Activated T-helper 1 cell treated with anti-CD3 and anti-CD28 coated beads, Interleukin-2, amount 50 U/mL, for 16 hours (primary cell): Measurements from ENCODE around the gene TTC9.

Experiments used
- DNase-seq, 2 donors: peaks; one replicate each; pipeline ENCODE4 v3.0.0-alpha.2; 2020; ENCODE audit warnings: low read depth in 1 of 2, low spot score in 1 of 2

Gene TTC9

GRCh38 chr14:70641548-70642302 lies at the start of gene TTC9:
TSS of gene TTC9 (plus strand) at chr14:70641916. CDS start at chr14:70642130, 214 bp downstream.
- DNase-seq, result peak in 1 of 2 donors; percentile 31

GRCh38 chr14:70594461-70594860 lies 47.3 kb upstream of the TTC9 start:
- DNase-seq, result no peak

GRCh38 chr14:70595443-70596185 lies 46.1 kb upstream of the TTC9 start:
- no peak for DNase-seq

GRCh38 chr14:70597731-70598130 lies 44.0 kb upstream of the TTC9 start:
- DNase-seq, result no peak

- DNase-seq, result no peak
Measured at GRCh38 chr14:70599345-70599744, 42.4 kb upstream of the TTC9 start.

GRCh38 chr14:70600382-70601157 lies 41.1 kb upstream of the TTC9 start, which contains the start of gene MED6:
TSS of gene MED6 (minus strand) at chr14:70600655. CDS start at chr14:70600637, 18 bp downstream.
- DNase-seq, result peak; percentile 81 to 86

GRCh38 chr14:70601162-70601561 lies 40.6 kb upstream of the TTC9 start:
- no peak for DNase-seq

GRCh38 chr14:70602254-70602653 lies 39.5 kb upstream of the TTC9 start:
- no peak for DNase-seq

GRCh38 chr14:70611216-70611615 lies 30.5 kb upstream of the TTC9 start:
- no peak for DNase-seq

GRCh38 chr14:70616646-70617045 lies 25.1 kb upstream of the TTC9 start:
- no peak for DNase-seq

GRCh38 chr14:70618314-70618713 lies 23.4 kb upstream of the TTC9 start:
- no peak for DNase-seq

GRCh38 chr14:70619708-70620107 lies 22.0 kb upstream of the TTC9 start:
- DNase-seq, result no peak

GRCh38 chr14:70622111-70622712 lies 19.5 kb upstream of the TTC9 start:
- DNase-seq, result peak in 1 of 2 donors; percentile 20

GRCh38 chr14:70624972-70625371 lies 16.7 kb upstream of the TTC9 start:
- DNase-seq, result no peak

- DNase-seq, result no peak
Measured at GRCh38 chr14:70631948-70632347, 9.8 kb upstream of the TTC9 start.

GRCh38 chr14:70635971-70636595 lies 5.6 kb upstream of the TTC9 start:
- DNase-seq, result no peak

- DNase-seq, result no peak
Measured at GRCh38 chr14:70638416-70638815, 3.3 kb upstream of the TTC9 start.

- peak in 1 of 2 donors; percentile 26 for DNase-seq
Measured at GRCh38 chr14:70640938-70641547, 673 bp upstream of the TTC9 start.

GRCh38 chr14:70642303-70643235 lies 853 bp downstream of the TTC9 start:
- DNase-seq, result peak in 1 of 2 donors; percentile 19
